Measurements from ENCODE around the gene SORCS2.

- TF ChIP-seq CTCF (conservative IDR thresholded peaks at IDR 0.05; ENCODE audit: low read depth, low read length), result no peak
- TF ChIP-seq EZH2 (IDR thresholded peaks at IDR 0.05; ENCODE audit: low read length, unreplicated experiment), result no peak
- no peak for TF ChIP-seq EZH2phosphoT487 (IDR thresholded peaks at IDR 0.05; ENCODE audit: borderline replicate concordance, low read length)
Measured at GRCh38 chr4:7288751-7289523, 96.6 kb downstream of the SORCS2 start.

Measured in PC-3 (cell line).